Panc1 (cell line): Measurements from ENCODE around the gene CCDC78. TPM values are rescaled to one million over a fixed set of nuclear protein-coding genes. Genes with fewer than 3 reads are reported as not detected.

Experiments
- ATAC-seq: fragments of 200-7000 bp; cut with Tn5 transposase; 2 replicates; pipeline ENCODE4 v1.9.1; 2020; ENCODE audit warnings: mild to moderate bottlenecking, moderate library complexity
- BruUV-seq: library from RNA; stranded (reverse); fragments of 400-500 nt; replicated peaks from 2 replicates; lab custom pipeline; 2021; lab: Mats Ljungman, UMichigan
- CTCF ChIA-PET: fragments of 300-600 bp; sonication (Branson Sonifier 250); formaldehyde crosslinking; loops from one replicate; lab custom pipeline; 2022; ENCODE audit warnings: antibody characterized with exemption; lab: Charles Lee
- POLR2A ChIA-PET: fragments of 300-600 bp; sonication (Branson Sonifier 250); formaldehyde crosslinking; loops from one replicate; lab custom pipeline; 2022; ENCODE audit warnings: antibody characterized with exemption; lab: Charles Lee
- DNase-seq: peaks from one replicate; pipeline ENCODE4 v3.0.0-alpha.2; 2010; ENCODE audit warnings: low read depth, low spot score
- H3K27ac ChIP-seq: 2 replicates; pipeline ENCODE4 v1.5.1; 2011; ENCODE audit warnings: mild to moderate bottlenecking, low read length, inconsistent platforms
- H3K27me3 ChIP-seq: fragments of 200-500 bp; sonication (Bioruptor generic); 2 replicates; pipeline ENCODE4 v1.6.0; 2014; ENCODE audit warnings: low read length, inconsistent platforms; ENCODE audit not compliant: control insufficient read depth, insufficient read depth
- H3K36me3 ChIP-seq: fragments of 200-500 bp; sonication (Bioruptor generic); 2 replicates; pipeline ENCODE4 v1.5.1; 2014; ENCODE audit warnings: inconsistent platforms, mild to moderate bottlenecking, low read length, moderate library complexity; ENCODE audit not compliant: control insufficient read depth, insufficient read depth
- H3K4me1 ChIP-seq: 2 replicates; pipeline ENCODE4 v1.5.1; 2011; ENCODE audit warnings: inconsistent platforms, mild to moderate bottlenecking, low read length, moderate library complexity; ENCODE audit not compliant: control insufficient read depth, insufficient read depth
- H3K4me3 ChIP-seq, 2 experiments: 2 replicates each; pipeline ENCODE4 v1.5.1; 2011 to 2012; ENCODE audit warnings: low read depth in 2 of 2, low read length in 2 of 2, mild to moderate bottlenecking in 2 of 2, inconsistent platforms in 1 of 2, moderate library complexity in 1 of 2
- H3K9me3 ChIP-seq: fragments of 200-500 bp; sonication (Bioruptor generic); 2 replicates; pipeline ENCODE4 v1.5.1; 2014; ENCODE audit warnings: low read depth, mild to moderate bottlenecking, inconsistent platforms, low read length, moderate library complexity; ENCODE audit not compliant: control insufficient read depth, insufficient read depth
- CTCF ChIP-seq: fragments of 450-650 bp; IDR thresholded peaks from 2 replicates; pipeline ENCODE4 v1.5.1; 2017; ENCODE audit warnings: mild to moderate bottlenecking
- POLR2AphosphoS5 ChIP-seq: IDR thresholded peaks from 2 replicates; pipeline ENCODE4 v1.6.1; 2012; ENCODE audit warnings: mild to moderate bottlenecking, low read depth, low read length, moderate library complexity
- REST ChIP-seq, 2 experiments: IDR thresholded peaks; 2 replicates each; pipeline ENCODE4 v1.6.1; 2011 to 2012; ENCODE audit warnings: low read depth in 2 of 2, control low read depth in 1 of 2, low read length in 1 of 2, mild to moderate bottlenecking in 1 of 2, moderate library complexity in 1 of 2; ENCODE audit not compliant: insufficient read depth in 1 of 2
- SIN3A ChIP-seq: IDR thresholded peaks from 2 replicates; pipeline ENCODE4 v1.6.1; 2012; ENCODE audit warnings: low read depth, mild to moderate bottlenecking, low read length, moderate library complexity, borderline replicate concordance; ENCODE audit not compliant: insufficient read depth
- TCF7L2 ChIP-seq: IDR thresholded peaks from 2 replicates; pipeline ENCODE4 v1.6.1; 2011; ENCODE audit warnings: mild to moderate bottlenecking, low read depth, low read length, inconsistent platforms
- in situ Hi-C: cut with HindIII; loops from 2 replicates; pipeline ENCODE4 v1.10.0; 2016; ENCODE audit warnings: low sequenced_read_pairs, low pct_unique_long_range_greater_than_20kb
- intact Hi-C: fragments of 100-400 bp; cut with micrococcal nuclease; formaldehyde crosslinking; loops from one replicate; pipeline ENCODE4 v1.10.0; 2022; ENCODE audit not compliant: unreplicated experiment
- total RNA-seq: library from RNA; stranded (reverse); gene quantifications from one replicate; pipeline ENCODE4 v1.2.1, GENCODE V29; 2021; ENCODE audit not compliant: unreplicated experiment

The CCDC78 gene
- total RNA-seq, 1 experiment from 2014 or later = 18.2 TPM

DNA sequence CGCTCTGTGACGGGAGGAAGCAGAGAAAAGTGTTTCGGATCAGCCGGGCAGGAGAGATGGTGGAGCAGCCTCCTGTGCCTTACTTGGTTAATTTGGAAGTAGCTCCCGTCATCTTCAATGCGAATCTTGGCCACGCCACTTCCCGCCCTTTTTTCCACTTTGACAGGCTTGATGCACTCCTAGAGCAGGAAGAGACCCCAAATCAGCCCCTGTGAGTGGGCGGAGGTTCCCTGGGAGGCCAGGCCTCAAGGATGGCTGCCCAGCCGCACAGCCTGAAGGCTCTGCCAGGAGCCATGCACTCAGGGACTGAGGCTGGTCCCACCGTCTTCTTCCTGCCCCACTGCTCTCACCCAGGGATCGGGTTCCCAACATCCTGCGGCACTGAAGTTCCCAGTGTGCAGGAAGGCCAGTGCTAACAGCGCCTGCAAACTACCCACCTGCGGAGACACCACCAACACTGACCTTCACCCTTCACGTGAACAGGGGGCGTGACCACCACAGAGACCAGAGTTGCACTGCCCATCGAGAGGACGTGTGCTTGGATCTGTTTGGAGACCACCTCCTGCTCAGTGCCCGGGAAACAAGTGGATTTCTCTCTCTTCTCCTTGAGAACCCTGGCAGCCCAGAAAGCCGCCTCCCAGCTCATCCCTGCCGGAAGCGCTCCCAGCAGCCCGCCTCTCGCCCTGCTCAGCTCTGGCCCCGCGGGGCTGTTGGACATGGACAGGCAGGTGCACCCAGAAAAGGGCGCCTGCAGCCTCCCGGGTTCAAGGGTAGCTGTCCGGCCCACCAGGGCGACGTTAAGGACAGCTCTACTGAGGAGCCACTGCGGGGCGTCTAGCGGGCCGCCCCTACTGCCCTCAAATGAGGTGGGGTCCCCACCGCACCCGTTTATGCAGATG is 13.6 kb upstream of the CCDC78 start:
- peaks cover 8% of the 10 kb centered on the region; the same call in 1 of the 2 replicates for H3K4me1 ChIP-seq
- POLR2A ChIA-PET = no interaction called here
- H3K4me3 ChIP-seq = peak overlapping the region; percentile 66 to 89
- no peak for DNase-seq
- peaks cover 5% of the 10 kb centered on the region for H3K36me3 ChIP-seq
- H3K9me3 ChIP-seq = no peaks in the 10 kb centered on the region
- TSS peak; percentile 89 for BruUV-seq
- H3K27me3 ChIP-seq = no peaks in the 10 kb centered on the region
- in situ Hi-C loops = no loop called here
- TF ChIP-seq POLR2AphosphoS5 (no peak), REST (IDR thresholded peaks at IDR 0.05; ENCODE audit: insufficient read depth in 1 of 2, low read depth in 2 of 2, low read length in 1 of 2) (no peak)
- CTCF ChIA-PET = interaction anchor here (0.7 kb wide), 1 partner anchor 18 kb away, joined by 3 read pairs; no protein-coding TSS in a partner anchor
- intact Hi-C loops = loop anchor here (5.0 kb wide), 1 partner anchor 47 kb away; the partner anchor contains the start of genes CHTF18 and RPUSD1
- ATAC-seq = peak; percentile 15; the same call in 1 of the 2 replicates
- H3K27ac ChIP-seq = peak overlapping the region; percentile 83

DNA sequence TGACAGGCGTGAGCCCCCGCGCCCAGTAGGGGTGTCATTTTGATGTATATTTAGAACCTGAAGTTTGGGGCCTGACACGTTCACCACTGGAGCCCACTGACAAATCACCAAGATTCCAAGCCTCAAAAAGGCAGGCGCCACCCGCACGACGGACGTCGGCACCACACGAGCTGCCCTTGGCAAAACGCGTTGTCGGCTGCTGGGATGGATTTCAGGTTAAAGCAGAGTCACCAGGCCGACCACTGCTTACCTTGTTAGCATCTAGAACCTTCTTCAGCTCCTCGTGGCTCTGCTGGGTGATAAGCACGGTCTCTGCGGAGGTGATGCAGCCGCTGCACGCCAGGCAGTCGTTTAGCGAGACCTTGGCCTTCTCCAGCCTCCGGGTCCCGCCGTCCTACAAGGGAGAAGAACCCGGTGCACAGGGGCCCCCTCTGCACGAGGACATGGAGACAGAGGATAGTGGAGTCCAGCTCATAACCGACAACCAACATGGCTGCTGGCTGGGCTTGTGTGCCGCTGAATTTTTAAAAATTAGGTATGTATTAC is 10.8 kb upstream of the CCDC78 start:
- intact Hi-C loops = no loop called here
- ATAC-seq (no peak), DNase-seq (no peak)

More for the DNA sequence above, 10.8 kb upstream of the CCDC78 start:
- CTCF ChIA-PET = no interaction called here
- TF ChIP-seq TCF7L2 (no peak), CTCF (no peak), REST (IDR thresholded peaks at IDR 0.05; ENCODE audit: insufficient read depth in 1 of 2, low read depth in 2 of 2, low read length in 1 of 2) (no peak), SIN3A (no peak), POLR2AphosphoS5 (no peak)
- BruUV-seq = no TSS peak
- H3K27ac ChIP-seq = no peak overlapping the region
- no peaks in the 10 kb centered on the region for H3K27me3 ChIP-seq
- H3K4me3 ChIP-seq = no peak overlapping the region
- in situ Hi-C loops = no loop called here
- H3K4me1 ChIP-seq = peaks cover 8% of the 10 kb centered on the region; the same call in 1 of the 2 replicates
- POLR2A ChIA-PET = no interaction called here
- no peaks in the 10 kb centered on the region for H3K9me3 ChIP-seq
- peaks cover 5% of the 10 kb centered on the region for H3K36me3 ChIP-seq
